Left colon (tissue), 2 donors: ENCODE measurements around the gene ATG7. TPM values are rescaled to one million over a fixed set of nuclear protein-coding genes. Genes with fewer than 3 reads are reported as not detected.

ENCODE experiments used
- ATAC-seq: fragments of 200-7000 bp; cut with Tn5 transposase; one replicate; pipeline ENCODE4 v1.9.1; 2020; ENCODE audit warnings: mild to moderate bottlenecking, moderate library complexity
- DNase-seq, 2 donors: peaks; one replicate each; pipeline ENCODE4 v3.0.0-alpha.2; 2020
- intact Hi-C, 2 donors: fragments of 100-400 bp; cut with DNase I in 1 of 2; cut with micrococcal nuclease in 1 of 2; formaldehyde crosslinking; loops; one replicate each; pipeline versions ENCODE4 v1.11.2 to v1.14.0; 2022; cut with DNase I, micrococcal nuclease
- total RNA-seq, 2 donors: library from RNA; stranded (reverse); fragmentation: NEBNext Ultra II Directional; extraction: Animal tissue kit (Norgen Biotek cat#: 25700); gene quantifications; one replicate each; pipeline ENCODE4 v1.2.1, GENCODE V29; 2021
- donor health status: DM: no; HTN: no; CAD: no.
- donor health status: DM: yes; HTN: yes; CAD: no.

Gene ATG7
- total RNA-seq, 2 donors from 2014 or later: 34.6 to 41.0 TPM

DNA sequence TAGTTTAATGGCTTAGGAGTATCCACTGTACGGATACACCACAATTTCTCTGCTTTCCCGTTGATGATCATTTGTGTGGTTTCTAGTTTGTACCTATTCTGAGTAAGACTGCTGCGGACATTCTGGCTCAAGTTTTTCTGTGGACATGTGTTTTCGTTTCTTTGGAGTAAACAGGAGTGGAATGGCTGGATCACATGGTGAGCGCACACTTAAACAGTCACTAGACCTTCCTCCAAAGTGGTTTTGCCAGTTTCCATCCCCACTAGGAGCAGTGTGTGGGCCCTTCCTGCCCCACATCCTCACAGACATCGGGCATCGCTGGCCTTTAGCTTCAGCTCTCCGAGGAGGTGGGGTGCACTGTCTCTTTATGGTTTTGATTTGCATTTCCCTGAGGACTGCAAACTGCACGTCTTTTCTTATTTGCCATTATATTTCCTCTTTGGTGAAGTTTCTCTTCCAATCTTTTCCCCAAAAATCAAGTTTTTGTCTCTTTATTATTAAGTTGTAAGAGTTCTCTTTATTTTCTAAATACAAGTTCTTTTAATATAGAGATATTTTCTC, 277.5 kb downstream of the ATG7 start:
- DNase-seq (peak in 1 of 2 donors; percentile 18), ATAC-seq (no peak)
- intact Hi-C loops: no loop called here

DNA sequence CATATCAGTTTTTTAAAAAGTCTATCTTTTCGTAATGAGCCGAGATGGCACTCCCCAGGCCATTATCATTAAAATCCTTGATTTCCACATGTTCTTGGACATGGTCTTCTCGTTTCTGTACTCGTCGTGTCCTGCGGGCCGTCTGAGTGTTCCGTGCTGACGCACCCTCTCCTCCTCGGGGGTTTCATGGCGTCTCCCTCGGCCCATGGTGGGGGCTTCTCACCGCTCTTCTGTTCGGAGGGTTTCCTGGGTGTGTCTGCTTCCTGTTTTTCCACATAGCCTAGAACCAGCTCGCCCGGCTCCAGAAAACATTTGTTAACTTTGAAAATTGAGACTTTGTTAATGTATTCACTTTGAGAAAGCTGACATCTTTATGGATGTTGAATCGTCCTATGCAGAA, 278.8 kb downstream of the ATG7 start:
- ATAC-seq (no peak), DNase-seq (no peak)
- intact Hi-C loops: no loop called here

DNA sequence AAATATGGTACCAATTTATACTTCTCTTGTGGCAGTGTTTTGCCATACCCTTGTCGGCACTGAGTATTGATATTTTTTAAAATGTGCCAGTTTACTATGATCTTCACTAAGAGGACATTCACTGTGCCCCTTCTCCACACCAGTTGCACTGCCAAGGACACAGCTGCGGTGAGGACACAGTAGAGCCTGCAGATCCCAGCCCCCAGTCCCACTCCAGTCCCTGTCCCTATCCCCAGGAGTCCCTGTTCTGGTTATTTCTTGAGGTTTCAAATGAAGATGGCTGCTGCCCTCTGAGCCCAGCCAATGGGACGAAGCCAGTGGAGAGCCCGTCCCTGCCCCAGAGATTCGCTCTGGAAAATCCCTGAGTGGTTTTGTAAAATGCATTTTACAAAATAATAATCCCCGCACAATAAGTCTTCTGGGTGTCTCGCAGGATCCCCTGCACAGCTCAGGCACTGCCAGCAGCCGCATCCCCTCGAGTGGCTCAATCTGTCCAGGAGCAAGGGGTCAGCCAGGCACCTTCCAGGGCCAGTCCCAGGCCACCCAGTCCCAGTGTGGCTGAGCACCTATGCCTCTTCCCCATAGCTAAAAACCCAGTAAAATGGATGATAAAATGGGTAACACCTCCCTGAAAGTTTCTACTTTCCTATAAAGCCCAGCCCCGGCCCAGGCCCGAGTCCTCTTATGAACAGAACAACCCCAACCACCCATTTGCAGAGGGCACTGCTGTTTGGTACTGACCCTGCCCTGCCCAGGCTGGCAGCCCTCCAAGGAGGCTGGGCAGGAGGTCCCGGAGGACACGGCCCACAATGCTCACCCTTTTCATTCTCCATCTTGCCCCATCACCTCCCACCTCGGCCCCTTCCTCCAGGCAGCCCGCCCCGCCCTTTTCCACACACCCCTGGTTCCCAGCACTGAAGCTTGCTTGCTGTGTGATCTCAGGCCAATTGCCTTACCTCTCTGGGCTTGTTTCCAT, 280.4 kb downstream of the ATG7 start:
- intact Hi-C loops: no loop called here
- DNase-seq: no peak
- no peak for ATAC-seq

DNA sequence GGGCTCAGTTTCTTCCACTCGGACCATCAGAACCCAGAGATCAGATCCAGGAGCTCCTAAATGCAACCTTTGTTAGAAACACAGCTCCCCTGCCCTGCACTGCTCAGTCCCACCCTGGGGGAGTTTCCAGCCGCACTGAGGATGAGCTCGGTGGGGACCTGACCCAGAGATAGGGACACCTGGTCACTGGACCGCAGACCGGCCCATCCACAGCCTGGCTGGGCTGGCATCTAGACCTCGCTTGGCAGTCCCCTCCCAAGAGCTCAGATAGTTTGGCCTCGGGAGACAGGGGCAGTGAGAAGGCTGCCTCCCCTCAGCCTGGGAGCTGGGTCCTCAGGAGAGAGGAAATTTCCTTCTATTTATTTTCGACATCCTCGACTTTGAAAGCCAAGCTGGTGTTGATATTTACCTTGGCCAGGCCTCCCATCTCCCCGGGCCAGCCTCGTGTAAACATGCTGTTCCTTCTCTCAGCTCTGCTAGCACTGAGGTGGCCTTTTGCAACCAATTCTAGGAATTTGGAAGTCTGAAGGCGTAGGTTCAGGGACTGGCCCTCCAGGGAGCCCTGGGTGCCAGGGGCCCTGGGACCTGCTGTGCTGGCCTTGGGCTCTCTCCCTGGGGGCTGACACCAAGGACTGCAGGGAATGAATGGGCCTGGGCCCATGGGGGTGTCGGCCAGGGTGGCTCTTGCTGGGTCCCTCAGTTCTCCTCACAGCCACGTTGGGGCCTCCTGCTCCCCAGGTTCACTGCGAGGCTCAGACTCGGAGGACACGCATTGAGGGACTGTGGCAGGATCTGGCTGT, 281.4 kb downstream of the ATG7 start:
- no peak for ATAC-seq
- DNase-seq: no peak
- intact Hi-C loops: no loop called here

DNA sequence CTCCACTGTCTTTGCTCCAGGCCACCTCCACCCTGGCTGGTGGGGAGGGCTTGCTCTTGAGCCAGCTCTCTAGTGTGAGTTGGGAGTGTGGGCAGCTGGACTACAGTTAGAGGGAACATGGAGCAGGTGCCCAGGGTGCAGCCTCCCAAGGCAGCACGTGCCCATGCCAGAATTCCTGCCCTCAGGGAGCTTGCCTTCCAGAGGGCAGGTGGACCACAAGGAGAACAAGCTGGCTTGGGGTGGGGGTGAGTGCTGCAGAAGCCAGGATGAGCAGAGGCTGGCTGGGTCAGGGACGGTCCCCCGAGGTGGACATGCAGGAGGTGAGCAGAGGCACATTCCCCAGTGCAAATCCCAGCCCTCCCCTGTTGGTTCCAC, 282.0 kb downstream of the ATG7 start:
- ATAC-seq: no peak
- DNase-seq: no peak
- intact Hi-C loops: no loop called here

DNA sequence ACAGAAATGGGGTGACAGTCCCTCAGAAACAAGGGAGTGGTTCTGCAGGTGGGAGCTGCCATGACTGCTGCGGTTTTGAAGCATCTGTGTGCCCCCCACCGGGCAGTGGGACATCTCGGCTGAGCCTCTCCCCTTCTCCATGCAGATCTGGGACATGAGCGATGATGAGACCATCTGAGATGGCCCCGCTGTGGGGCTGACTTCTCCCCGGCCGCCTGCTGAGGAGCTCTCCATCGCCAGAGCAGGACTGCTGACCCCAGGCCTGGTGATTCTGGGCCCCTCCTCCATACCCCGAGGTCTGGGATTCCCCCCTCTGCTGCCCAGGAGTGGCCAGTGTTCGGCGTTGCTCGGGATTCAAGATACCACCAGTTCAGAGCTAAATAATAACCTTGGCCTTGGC, 282.5 kb downstream of the ATG7 start:
- intact Hi-C loops: no loop called here
- DNase-seq: no peak

DNA sequence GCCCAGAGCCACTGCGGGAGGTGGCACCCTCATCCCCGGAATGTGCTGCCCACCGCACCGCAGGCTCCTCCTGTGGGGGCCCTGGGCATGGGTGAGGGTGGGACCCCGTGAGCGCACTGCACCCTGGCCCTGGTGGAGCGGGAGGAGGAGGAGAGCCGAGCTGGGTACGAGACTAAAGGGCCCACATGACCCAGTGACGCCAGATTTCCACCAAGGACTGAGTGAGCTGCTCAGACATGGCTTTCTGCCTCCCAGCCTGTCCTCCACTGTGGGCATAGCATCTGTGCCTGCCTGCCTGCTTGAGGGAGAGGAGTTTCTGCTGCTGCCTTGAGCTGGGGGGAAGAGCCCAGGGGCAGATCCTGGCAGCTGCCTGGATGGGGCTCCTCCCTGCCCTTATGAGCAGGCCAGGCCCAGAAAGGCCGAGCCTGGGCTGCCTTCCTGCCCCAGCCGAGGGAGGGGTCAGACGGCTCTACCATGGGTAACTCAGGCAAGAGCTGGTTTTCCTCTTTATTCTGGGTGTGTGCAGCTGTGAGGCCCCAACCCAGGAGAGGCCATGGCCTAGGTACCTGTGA, 283.1 kb downstream of the ATG7 start:
- intact Hi-C loops: no loop called here
- DNase-seq (no peak), ATAC-seq (no peak)

More for the DNA sequence above, 282.5 kb downstream of the ATG7 start:
- no peak for ATAC-seq

DNA sequence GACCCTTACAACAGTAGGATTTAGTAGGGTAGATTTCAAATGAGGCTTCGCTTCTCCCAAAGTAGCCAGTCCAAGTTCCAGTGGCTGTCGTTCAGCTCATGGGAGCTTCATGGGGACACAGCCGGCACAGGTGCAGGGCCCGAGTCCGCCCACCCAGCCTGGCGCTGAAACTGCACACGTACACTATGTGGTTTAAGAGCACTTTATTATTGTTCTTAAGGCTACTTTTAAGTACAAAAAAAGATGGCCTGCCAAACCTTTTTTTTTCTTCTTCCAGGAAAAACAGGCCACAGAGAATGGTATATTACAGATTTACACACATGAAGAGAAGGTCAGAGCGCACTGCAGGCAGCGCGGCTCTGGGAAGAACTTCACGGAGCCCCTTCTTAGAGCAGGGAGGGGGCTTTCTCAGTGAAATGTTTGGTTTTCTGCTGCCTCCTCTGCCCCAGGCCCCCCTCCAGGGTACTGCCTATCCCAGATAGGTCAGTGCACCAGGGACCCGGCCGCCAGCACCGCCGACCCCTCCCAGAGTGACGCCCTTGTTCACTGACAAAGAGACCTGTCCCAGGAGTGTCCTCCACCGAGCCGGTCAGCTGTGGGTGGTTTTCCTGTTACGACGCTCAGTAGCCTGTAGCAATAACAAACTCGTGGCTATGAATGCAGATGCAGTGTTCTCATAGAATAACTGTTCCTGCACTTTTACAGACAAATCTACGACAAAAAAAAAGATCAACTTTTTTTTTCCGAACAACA, 283.9 kb downstream of the ATG7 start:
- intact Hi-C loops: no loop called here

DNA sequence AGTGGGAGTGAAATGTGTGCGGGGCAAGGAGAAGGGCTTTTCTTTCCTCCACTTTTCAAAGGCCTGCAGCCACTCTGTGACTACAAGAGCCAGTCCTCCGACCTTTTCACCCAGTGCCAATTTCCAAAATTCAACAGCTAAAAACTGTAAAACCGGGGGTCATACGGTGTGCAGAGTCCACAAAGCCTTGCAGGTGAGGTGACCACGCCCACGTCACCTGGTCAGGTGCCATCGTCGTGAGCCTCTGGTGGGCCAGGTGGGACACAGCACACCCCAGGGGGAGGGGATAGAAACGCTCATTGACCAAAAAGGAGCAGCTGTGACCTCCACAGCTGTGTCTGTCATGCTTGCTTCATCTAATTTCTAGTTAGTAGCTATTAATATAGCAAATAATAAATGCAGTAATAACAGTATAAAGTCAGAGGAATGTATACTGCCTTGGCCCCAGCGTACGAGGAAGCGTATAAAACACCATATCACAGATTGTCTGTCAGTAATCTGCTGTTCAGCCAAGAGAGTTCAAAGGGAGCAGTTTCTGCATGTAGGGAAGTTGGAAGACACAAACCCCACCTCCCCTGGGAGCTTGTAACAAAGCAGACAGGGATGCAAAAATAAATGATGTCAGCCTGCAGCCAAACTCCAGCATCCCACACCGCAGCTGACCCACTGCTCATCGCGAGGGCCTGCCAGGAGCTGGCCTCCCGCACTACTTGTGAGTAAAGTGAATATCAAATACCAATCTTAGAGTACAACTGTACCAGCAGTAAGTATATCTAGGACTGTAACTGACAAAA, 284.9 kb downstream of the ATG7 start:
- DNase-seq (no peak), ATAC-seq (peak; percentile 65)
- intact Hi-C loops: no loop called here

More for the DNA sequence above, 283.9 kb downstream of the ATG7 start:
- DNase-seq: no peak
- no peak for ATAC-seq

DNA sequence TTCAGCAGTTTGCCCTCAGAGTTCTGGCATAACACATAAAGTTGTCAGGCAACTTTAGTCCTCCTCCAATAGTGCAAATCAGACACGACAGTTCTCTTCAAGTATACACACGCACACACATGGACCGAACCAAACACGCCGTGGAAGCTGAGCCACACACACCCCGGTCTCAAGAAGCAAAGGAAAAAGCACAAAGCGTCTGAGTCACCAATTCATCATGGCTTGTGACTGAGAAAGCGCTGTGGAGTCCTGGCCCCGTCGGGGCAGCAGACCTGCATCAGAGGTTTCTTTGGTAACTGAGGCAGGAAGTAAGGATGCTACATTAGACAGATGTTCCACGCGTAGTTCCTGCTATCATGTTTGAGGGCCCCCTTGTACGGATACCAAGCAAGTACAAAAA, 285.8 kb downstream of the ATG7 start:
- intact Hi-C loops: no loop called here
- DNase-seq (no peak), ATAC-seq (no peak)

DNA sequence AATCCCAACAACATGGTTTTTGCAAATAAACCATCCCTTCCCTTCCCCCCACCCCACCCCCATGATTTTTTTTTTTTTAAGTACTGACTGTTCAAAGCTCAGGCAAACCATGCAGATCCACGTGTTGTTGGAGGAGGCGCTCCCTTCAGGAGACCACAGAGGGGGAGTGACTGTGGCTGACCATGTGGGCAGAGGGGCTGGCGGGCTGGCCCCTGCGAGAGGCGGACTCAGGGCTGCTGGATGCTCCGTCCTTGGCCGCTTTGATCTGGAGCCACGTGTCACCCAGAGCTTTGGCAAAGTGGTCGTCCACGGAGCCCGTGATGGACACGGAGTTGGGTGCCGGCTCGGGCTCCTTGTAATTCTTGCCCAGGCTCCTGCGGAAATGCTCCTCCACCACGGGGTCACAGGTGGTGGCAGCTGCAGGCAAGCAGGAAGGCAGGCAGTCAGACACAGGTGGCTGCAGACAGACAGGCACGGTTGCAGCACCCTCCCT, 286.3 kb downstream of the ATG7 start:
- intact Hi-C loops: no loop called here

DNA sequence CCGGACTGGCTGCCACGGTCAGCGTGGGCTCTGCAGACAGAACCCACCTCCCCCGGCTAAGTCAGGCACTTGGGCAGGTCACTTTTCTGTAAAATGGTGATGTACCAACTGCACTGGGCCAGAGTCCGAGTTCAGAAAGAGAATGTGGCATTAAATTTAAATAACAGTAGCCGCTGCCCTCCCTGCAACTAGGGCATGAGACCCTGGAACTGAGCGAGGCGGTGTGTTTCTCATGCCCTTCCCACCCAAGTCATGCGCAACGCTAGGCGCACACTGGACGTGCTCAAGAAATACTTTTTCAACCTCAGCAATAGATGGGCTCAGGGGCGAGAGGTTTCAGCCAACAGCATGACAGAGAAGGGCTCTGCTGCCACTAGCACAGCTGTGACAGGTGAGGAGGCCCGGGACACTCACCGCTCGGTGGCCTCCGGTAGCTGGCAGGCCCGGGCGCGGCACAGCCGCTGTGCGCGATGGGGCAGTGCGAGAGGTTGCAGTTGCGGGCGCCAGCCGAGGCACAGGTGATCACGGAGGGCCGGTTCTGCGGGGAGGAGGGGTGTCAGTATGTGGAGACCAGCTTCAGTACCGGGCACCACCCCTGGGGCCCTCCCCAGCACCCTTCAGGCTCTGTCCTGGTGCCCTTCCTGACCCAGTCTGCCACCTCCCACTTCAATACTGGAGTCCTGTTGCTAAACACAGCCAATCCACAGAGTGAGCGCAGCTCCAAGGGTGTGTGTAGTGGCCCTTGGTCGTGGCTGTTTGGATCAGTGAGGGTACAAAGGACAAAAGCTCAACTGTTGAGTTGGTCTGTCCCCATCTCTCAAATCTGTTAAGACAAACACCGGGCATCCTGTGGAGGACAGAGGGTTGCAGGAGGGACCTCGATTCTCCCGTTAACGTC, 287.0 kb downstream of the ATG7 start:
- intact Hi-C loops: no loop called here
- DNase-seq (no peak), ATAC-seq (no peak)

More for the DNA sequence above, 286.3 kb downstream of the ATG7 start:
- DNase-seq (no peak), ATAC-seq (no peak)

DNA sequence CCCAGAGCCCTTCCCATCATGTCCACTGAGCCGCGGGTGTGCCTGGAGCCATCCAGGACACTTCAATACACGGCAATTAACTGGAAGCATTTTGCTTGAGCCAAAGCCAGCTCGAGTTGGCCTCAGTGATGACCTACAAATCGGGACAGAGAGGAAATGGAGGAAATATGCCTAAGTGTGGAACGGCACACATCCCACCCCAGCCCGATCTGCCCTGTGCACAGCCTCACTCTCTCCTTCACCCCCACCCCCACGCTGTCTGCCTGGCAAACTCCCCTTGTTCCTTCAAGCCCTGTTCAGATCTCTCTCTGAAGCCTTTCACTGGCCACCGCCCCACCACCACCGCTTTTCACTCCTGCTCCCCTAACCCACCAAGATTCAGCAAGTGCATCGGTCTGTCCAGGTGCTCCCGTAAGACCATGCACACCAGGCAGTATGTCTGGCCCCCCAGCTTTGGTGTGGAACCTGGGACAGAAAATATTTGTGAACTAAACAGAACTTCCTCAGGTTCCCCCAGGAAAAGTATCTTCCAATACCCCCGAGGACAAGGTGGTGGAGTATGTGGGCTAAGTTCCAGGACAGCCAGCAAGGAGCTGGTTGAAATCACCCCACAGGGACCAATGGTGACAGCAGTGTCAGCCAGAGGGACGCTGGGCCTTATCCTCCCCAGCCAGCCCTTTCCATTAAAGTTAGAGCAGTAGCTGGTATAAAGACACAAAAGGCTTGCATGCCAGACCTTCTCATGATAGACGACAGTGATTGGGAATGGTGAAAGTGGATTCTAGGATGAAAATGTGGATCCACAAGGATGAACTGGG, 287.8 kb downstream of the ATG7 start:
- intact Hi-C loops: loop anchor here in 1 of 2 donors (10.0 kb wide), 1 partner anchor 75 kb away; no protein-coding TSS in a partner anchor
- DNase-seq (no peak), ATAC-seq (no peak)

DNA sequence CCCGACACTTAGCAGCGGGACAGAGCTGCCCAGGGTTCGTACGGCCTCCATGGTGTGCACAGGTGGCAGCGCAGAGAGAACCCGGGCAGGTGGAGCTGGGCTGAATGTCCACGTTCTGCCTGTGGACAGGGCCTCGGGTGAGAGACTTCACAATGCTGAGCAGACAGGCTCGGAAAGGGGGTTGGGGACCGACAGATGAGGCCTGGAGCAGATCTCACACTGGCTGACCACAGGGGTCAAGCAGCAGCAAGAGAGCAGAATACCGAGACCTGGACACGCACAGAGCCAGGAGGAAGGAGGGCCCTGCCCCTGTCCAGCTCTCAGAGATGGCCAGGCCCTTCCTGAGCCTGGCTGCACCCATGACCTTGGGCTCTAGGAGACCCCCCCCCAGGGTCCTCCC, 288.5 kb downstream of the ATG7 start:
- no peak for ATAC-seq

DNA sequence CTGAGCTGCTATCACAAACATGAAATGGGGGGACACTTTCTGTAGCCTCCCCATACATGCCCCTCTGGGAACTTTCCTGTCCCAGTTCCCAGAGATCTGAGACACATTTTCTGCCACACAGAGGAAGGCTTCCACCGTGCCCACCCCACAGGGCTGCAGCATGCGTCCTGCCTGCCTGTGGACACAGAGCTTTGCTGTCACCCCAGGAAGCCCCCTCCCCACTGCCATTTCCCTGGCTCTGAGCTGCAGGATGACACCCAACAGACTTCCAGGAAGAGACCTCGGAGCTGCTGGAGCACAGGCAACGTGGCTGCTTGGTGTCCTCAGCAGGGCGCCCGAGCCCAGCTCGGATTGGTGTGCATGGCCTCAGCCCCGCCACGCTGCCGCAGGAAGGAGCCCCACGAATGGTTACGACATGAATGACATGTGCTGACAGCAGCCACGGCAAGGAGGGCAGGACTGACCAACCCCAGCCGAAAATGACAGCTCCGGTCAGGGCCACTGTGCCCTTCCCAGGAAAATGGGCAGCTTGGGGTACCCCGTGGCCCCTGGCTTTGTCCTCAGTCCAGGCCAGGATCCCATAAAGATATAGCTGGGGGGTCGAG, 290.2 kb downstream of the ATG7 start:
- DNase-seq (no peak), ATAC-seq (no peak)
- intact Hi-C loops: loop anchor here in 1 of 2 donors (10.0 kb wide), 1 partner anchor 72 kb away; no protein-coding TSS in a partner anchor

More for the DNA sequence above, 288.5 kb downstream of the ATG7 start:
- intact Hi-C loops: loop anchor here in 1 of 2 donors (10.0 kb wide), 1 partner anchor 74 kb away; no protein-coding TSS in a partner anchor
- no peak for DNase-seq
